Fibroblast of villous mesenchyme (primary cell): ENCODE results near the gene BPGM. TPM values are rescaled to one million over a fixed set of nuclear protein-coding genes. Genes with fewer than 3 reads are reported as not detected.

Experiments
- DNase-seq: peaks from one replicate; pipeline ENCODE4 v3.0.0-alpha.2; 2010; ENCODE audit warnings: low read depth
- H3K4me3 ChIP-seq: 2 replicates; pipeline ENCODE4 v1.5.1; 2011; ENCODE audit warnings: low read depth, mild to moderate bottlenecking, low read length
- total RNA-seq: library from RNA; depleted of rRNA; stranded (reverse); fragments of >200 nt; gene quantifications from 2 replicates; pipeline ENCODE4 v1.2.3, GENCODE V29; 2012
- TF ChIP-seq, protein P1 (sequence below): IDR thresholded peaks from 2 replicates; pipeline ENCODE4 v1.5.1; 2012; ENCODE audit warnings: low read depth, mild to moderate bottlenecking, low read length; ENCODE audit not compliant: insufficient read depth

BPGM gene
- total RNA-seq, 1 donor, result 59.2 TPM

DNA sequence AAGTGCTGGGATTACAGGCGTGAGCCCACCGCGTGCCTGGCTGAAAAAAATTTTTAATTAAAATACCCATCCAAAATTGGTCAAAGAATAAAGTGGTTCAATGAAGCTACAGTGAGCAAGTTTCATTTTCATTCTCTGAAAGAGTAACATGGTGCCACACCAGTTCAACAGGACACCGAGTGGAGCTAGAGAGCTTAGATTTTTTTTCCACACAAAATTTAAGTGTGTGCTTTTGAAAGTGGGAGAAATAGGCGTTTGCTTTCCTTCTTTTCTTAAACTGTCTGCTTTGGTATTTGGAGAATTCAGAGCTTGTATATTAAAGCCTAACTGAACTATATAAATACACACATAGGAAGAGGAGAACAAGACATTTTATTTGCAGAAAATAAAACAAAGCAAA, 43.4 kb downstream of the BPGM start:
- peak overlapping the region; percentile 46 for H3K4me3 ChIP-seq
- DNase-seq, result peak; percentile 90
- TF ChIP-seq, protein P1, sequence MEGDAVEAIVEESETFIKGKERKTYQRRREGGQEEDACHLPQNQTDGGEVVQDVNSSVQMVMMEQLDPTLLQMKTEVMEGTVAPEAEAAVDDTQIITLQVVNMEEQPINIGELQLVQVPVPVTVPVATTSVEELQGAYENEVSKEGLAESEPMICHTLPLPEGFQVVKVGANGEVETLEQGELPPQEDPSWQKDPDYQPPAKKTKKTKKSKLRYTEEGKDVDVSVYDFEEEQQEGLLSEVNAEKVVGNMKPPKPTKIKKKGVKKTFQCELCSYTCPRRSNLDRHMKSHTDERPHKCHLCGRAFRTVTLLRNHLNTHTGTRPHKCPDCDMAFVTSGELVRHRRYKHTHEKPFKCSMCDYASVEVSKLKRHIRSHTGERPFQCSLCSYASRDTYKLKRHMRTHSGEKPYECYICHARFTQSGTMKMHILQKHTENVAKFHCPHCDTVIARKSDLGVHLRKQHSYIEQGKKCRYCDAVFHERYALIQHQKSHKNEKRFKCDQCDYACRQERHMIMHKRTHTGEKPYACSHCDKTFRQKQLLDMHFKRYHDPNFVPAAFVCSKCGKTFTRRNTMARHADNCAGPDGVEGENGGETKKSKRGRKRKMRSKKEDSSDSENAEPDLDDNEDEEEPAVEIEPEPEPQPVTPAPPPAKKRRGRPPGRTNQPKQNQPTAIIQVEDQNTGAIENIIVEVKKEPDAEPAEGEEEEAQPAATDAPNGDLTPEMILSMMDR, result peak; percentile 69

DNA sequence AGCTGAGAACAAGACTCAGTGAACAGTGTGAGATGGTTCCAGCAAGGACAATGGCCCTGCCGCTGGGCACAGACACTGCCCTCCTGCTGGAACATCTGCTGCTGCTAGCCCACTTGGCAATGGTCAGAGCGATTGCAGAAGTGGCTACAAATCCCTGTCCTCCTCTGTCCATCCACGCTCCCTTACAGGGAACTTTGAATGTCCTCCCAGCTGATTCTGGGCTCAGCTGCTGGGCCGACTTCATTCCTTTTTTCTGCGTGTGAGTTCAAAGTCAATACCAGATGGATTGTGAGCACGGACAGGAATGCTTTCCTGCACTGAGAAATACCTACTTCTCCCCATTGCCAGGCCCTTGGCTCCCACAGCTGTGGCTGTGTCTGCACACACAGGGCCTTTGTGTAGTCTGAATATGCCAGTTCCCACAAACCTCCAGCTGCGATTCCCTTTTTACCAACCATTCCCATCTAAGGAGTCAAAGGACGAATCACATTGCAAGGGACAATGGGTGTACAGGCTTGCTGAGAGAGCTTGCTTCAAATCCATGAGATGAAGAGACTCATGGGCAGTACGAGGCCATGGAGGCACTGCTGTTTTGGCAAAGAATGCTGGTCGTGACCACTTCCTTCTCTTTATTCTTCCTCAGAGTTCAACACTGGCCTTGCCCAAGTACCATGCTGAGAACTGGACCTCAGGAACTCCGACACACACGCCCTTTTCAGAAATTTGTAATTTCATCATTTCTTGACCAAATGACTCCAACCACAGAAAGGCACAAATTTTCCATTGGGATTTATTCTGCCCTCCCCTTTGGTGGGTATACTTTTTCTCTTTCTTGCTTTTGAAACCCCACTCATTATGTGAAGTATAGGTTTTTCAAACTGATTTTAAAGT, 44.2 kb downstream of the BPGM start:
- DNase-seq, result peak; percentile 50

DNA sequence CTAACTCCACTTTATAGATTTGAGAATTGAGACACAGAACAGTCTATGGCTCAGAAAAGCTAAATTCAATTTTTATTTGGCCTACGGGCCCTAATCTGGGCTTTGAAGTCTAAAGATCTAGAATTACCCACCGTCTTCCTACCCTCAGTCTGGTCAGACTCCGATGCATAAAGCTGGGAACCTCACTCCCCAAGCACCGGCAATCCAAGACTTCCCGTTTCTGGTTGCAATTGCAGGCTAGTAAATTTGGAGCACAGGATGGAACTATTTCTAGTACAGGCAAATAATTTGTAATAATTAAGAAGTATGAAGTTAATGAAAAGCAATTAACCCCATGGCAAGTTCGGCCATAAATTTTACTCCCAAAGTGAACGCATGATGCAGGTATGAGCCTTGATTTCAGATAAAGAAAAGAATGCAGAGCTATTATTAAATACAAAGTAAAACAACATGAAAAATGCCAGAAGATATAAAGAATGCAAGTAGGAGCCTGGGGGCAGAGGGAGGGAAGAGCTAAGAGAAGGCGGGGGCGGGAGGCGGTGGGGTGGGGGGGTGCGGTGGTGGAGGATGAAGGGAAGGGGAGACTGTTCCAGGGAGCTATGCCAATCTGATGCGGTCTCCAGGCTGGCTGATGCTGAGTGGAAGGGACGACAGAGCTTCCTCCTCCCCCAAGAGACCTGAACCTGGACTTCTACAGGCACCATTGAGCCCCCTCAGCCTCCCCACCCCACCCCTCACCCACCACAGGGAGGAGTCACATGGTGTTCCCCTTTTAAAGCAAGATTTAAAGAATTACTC, 45.1 kb downstream of the BPGM start:
- TF ChIP-seq, protein P1, result no peak
- H3K4me3 ChIP-seq, result no peak overlapping the region
- DNase-seq, result peak; percentile 80

More for the DNA sequence above, 44.2 kb downstream of the BPGM start:
- TF ChIP-seq, protein P1, result no peak
- no peak overlapping the region for H3K4me3 ChIP-seq

DNA sequence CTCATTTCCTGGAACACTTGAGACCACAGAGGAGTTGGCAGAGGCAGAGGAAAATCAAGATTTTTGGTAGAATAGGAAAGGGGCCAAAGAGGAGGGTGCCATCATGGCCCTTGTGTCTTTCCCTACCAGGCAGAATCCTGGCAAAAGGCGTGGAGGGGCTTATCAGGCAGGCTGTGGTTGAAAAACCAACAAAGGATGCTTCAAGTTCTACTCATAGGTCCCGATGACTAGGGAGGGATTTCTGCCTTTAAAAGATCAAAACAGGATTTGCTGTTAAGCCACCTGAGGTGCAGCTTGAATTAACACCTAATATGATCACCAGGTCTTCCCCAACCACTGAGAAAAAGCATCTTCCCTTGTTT, 45.7 kb downstream of the BPGM start:
- peak; percentile 69 for DNase-seq
- no peak overlapping the region for H3K4me3 ChIP-seq
- TF ChIP-seq, protein P1, result no peak

DNA sequence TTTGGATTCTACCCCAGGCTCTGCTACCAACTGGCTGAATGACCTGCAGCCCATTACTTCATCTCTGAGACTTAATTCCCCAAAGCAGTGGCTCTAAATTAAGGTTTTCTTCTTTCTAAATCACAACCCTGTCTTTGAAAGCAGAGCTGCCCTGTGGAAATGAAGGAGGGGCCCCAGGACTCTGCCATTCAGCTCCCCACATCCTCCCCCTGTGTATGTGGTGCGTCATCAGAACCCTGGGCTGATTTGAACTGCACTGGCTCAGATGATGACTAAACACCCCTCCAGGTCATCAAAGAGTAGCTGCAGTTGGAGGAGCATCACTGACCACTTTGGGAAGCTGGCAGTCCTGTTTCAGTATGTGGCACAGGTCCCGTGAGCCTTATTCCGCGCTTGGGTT, 46.6 kb downstream of the BPGM start:
- peak; percentile 90 for DNase-seq
- TF ChIP-seq, protein P1, result no peak
- no peak overlapping the region for H3K4me3 ChIP-seq

DNA sequence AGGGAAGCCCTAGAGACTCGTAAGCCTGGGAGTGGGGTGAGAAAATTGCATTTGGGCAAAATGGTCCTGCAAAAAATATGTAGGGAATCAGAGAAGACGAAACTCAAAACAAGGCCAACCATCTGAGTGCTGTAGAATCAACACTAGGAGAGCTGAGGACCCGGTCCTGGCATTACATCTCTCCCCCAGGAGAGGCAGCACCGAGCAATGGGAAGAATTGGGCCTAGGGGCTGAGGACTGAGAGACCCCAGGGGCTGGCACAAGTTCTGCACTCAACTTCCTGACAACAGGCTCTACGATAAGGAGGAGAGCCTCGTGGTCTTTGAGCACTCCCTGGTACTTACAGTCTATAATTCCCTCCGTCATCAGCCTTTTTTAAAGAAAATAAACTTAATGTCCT, 47.6 kb downstream of the BPGM start:
- TF ChIP-seq, protein P1, result peak; percentile 47
- no peak for DNase-seq
- no peak overlapping the region for H3K4me3 ChIP-seq
